Activated CD8-positive, alpha-beta T cell treated with anti-CD3 and anti-CD28 coated beads for 36 hours (primary cell): ENCODE results near the gene ARHGEF6. TPM values are rescaled to one million over a fixed set of nuclear protein-coding genes. Genes with fewer than 3 reads are reported as not detected.
A peak's percentile ranks its signal among the peaks of the same experiment; 100 is the strongest.

Source experiments
- ATAC-seq: fragments of 200-7000 bp; cut with Tn5 transposase; one replicate; pipeline ENCODE4 v1.10.0; 2021; ENCODE audit warnings: mild to moderate bottlenecking, moderate library complexity
- CTCF ChIA-PET: fragments of 350-600 bp; sonication (Branson Sonifier 250); formaldehyde crosslinking; loops from one replicate; lab custom pipeline; 2021; ENCODE audit warnings: antibody characterized with exemption; lab: Charles Lee
- POLR2A ChIA-PET: fragments of 350-600 bp; sonication (Branson Sonifier 250); formaldehyde crosslinking; loops from one replicate; lab custom pipeline; 2021; ENCODE audit warnings: antibody characterized with exemption; lab: Charles Lee
- DNase-seq: peaks from one replicate; pipeline ENCODE4 v3.0.0-alpha.2; 2020
- H3K27ac Mint-ChIP-seq: one replicate; pipeline ENCODE4 v1.8.0; 2021; ENCODE audit warnings: mild to moderate bottlenecking, mixed read lengths
- H3K27me3 Mint-ChIP-seq: one replicate; pipeline ENCODE4 v1.8.0; 2021; ENCODE audit warnings: mixed read lengths
- H3K36me3 Mint-ChIP-seq: one replicate; pipeline ENCODE4 v1.8.0; 2021; ENCODE audit warnings: low read depth, mixed read lengths
- H3K4me1 Mint-ChIP-seq: one replicate; pipeline ENCODE4 v1.8.0; 2021; ENCODE audit warnings: low read depth, mixed read lengths
- H3K4me3 Mint-ChIP-seq: one replicate; pipeline ENCODE4 v1.8.0; 2021; ENCODE audit warnings: mild to moderate bottlenecking, moderate library complexity, mixed read lengths
- H3K9me3 Mint-ChIP-seq: one replicate; pipeline ENCODE4 v1.8.0; 2021; ENCODE audit warnings: mixed read lengths
- CTCF ChIP-seq: fragments of 200-600 bp; IDR thresholded peaks from one replicate; pipeline ENCODE4 v1.8.0; 2022; ENCODE audit warnings: antibody characterized with exemption, mild to moderate bottlenecking
- intact Hi-C: fragments of 100-400 bp; cut with micrococcal nuclease; formaldehyde crosslinking; loops from one replicate; pipeline ENCODE4 v1.10.0; 2022
- total RNA-seq, 2 experiments: library from RNA; stranded (reverse); gene quantifications; one replicate each; pipeline ENCODE4 v1.2.3, GENCODE V29; 2021

The ARHGEF6 gene
- total RNA-seq, 2 experiments from 2014 or later: 45.7 to 45.8 TPM

GRCh38 chrX:136687457-136687856 is 93.3 kb downstream of the ARHGEF6 start:
- peaks cover 26% of the 10 kb centered on the region for H3K36me3 Mint-ChIP-seq
- H3K27me3 Mint-ChIP-seq: no peaks in the 10 kb centered on the region
- DNase-seq: peak; percentile 71
- peak; percentile 82 for ATAC-seq
- intact Hi-C loops: loop anchor here (5.0 kb wide), 1 partner anchor 60 kb away; no protein-coding TSS in a partner anchor
- no peaks in the 10 kb centered on the region for H3K9me3 Mint-ChIP-seq
- H3K4me3 Mint-ChIP-seq: no peak overlapping the region
- ChIA-PET POLR2A (no interaction called here), CTCF (no interaction called here)
- TF ChIP-seq CTCF: no peak
- H3K4me1 Mint-ChIP-seq: peaks cover 51% of the 10 kb centered on the region
- peak overlapping the region; percentile 85 for H3K27ac Mint-ChIP-seq

GRCh38 chrX:136684120-136684519 is 96.6 kb downstream of the ARHGEF6 start:
- Mint-ChIP-seq H3K27ac (no peak overlapping the region), H3K27me3 (no peaks in the 10 kb centered on the region), H3K36me3 (peaks cover 36% of the 10 kb centered on the region), H3K4me1 (peaks cover 27% of the 10 kb centered on the region), H3K9me3 (no peaks in the 10 kb centered on the region), H3K4me3 (no peak overlapping the region)
- TF ChIP-seq CTCF: no peak
- intact Hi-C loops: no loop called here
- ATAC-seq: no peak
- DNase-seq: no peak
- ChIA-PET POLR2A (no interaction called here), CTCF (interaction anchor here (1.0 kb wide), 1 partner anchor 74 kb away, joined by 3 read pairs; no protein-coding TSS in a partner anchor)

GRCh38 chrX:136679531-136679930 is 101.2 kb downstream of the ARHGEF6 start:
- H3K4me1 Mint-ChIP-seq: peaks cover 43% of the 10 kb centered on the region
- no peak overlapping the region for H3K4me3 Mint-ChIP-seq
- DNase-seq (no peak), ATAC-seq (no peak)
- ChIA-PET CTCF (no interaction called here), POLR2A (no interaction called here)
- TF ChIP-seq CTCF: no peak
- no peak overlapping the region for H3K27ac Mint-ChIP-seq
- peaks cover 42% of the 10 kb centered on the region for H3K36me3 Mint-ChIP-seq
- intact Hi-C loops: no loop called here
- no peaks in the 10 kb centered on the region for H3K9me3 Mint-ChIP-seq
- H3K27me3 Mint-ChIP-seq: no peaks in the 10 kb centered on the region

GRCh38 chrX:136674270-136674985 is 106.3 kb downstream of the ARHGEF6 start:
- H3K27me3 Mint-ChIP-seq: no peaks in the 10 kb centered on the region
- intact Hi-C loops: no loop called here
- H3K4me1 Mint-ChIP-seq: peaks cover 77% of the 10 kb centered on the region
- TF ChIP-seq CTCF: no peak
- ChIA-PET POLR2A (interaction anchor here (1.2 to 1.5 kb wide), 2 partner anchors 10 to 90 kb away, joined by 3 to 4 read pairs; no protein-coding TSS in a partner anchor), CTCF (interaction anchor here (1.1 kb wide), 2 partner anchors 23 to 97 kb away, joined by 3 read pairs; no protein-coding TSS in a partner anchor)
- H3K36me3 Mint-ChIP-seq: peaks cover 56% of the 10 kb centered on the region
- peak overlapping the region; percentile 74 for H3K27ac Mint-ChIP-seq
- DNase-seq (no peak), ATAC-seq (peak; percentile 54)
- H3K4me3 Mint-ChIP-seq: peak overlapping the region; percentile 24
- no peaks in the 10 kb centered on the region for H3K9me3 Mint-ChIP-seq

GRCh38 chrX:136671006-136671610 is 109.6 kb downstream of the ARHGEF6 start:
- Mint-ChIP-seq H3K9me3 (no peaks in the 10 kb centered on the region), H3K4me3 (no peak overlapping the region), H3K27me3 (no peaks in the 10 kb centered on the region), H3K4me1 (peaks cover 71% of the 10 kb centered on the region), H3K27ac (peak overlapping the region; percentile 11), H3K36me3 (peaks cover 64% of the 10 kb centered on the region)
- no peak for ATAC-seq
- intact Hi-C loops: no loop called here
- POLR2A ChIA-PET: no interaction called here
- CTCF ChIA-PET: interaction anchor here (1.5 kb wide), 1 partner anchor 24 kb away, joined by 4 read pairs; no protein-coding TSS in a partner anchor
- no peak for DNase-seq
- no peak for TF ChIP-seq CTCF
